Measurements from ENCODE around the gene NUBPL.
"Not testable (repeated sequence)": the region's sequence is repeated elsewhere in the genome, so short reads cannot be mapped to it uniquely, and the experiment has no call there.

Gene NUBPL

DNA sequence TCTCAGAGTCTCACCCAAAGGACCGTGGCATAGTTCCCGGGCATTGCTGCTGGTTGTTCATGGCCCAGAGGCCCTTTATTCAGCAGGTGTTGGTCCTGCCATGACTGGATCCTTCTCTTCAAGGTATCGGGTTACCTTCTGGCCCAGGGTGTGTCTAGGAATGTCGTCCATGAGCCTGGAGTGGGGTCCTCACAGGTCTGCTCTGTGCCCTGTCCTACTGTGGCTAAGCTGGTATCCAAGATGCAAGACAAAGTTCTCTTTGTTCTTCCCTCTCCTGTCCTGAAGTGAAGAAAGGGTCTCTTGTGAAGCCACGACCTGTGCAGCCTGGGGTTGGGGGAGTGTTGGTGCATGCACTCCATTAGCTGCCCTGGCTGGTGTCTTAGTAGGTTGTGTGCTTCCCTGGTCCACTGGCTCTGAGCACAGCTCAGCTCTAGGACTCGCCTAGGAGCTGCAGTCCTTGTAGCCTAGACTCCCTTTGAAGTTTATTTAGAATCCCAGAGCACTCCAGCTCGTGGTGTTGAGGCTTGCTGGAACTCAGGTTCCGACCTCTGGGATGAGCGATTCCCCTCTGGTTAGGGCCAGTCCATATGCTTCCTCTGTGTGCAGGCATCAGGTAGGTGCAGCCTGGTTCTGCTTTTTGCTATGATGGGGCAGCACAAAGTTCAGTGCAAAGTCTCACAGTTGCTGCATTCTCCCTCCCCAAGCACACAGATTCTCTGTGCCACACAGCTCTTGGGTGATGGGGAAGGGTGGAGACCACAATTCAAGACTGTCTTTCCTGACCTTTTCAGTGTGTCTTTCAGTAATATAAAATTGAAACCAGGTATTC is 117.4 kb downstream of the NUBPL start:
- DNase-seq: no peak

- DNase-seq: no peak
These were observed 121.6 kb downstream of the NUBPL start for GRCh38 chr14:31682768-31683167.

GRCh38 chr14:31687726-31688125 is 126.5 kb downstream of the NUBPL start:
- no peak for DNase-seq

GRCh38 chr14:31690056-31690455 is 128.9 kb downstream of the NUBPL start:
- no peak for DNase-seq

DNA sequence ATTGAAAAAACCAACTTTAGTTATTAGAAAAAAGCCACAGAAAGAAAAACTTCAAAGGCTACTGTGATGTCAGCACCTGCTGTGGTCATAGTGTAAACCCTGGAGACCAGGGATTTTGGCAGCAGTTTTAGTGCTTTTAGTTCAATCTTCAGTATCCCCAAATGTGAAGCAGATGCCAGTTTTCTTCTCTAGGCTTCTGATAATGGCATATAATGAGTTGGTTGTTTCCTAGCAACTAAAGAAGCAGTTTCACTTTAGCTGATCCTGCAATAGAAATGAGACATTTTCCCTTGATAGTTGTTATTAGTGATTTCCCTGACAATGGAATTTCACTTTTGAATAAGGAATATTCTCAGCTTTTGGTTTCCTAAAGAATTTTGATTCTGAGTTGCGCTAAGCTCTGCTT is 131.2 kb downstream of the NUBPL start:
- no peak for DNase-seq

DNA sequence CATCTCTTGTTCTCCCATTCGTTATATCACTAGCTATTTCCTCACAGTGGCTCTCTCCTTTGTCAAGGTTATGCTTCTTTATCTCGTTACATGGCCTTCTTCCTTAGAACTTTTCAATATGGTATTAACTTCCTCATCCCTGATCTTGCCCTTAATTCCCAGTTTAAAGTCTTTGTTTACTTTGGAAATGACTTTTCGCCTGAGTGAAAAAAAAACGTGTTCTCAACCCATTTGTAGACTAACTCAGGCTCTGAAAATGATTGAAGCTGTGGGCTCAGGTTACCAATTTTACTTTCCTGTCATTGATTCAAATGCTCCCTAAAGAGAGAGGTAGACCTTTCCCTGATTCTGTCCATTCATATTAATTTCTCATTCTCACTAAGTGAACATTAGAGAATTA is 135.2 kb downstream of the NUBPL start:
- no peak for DNase-seq

DNA sequence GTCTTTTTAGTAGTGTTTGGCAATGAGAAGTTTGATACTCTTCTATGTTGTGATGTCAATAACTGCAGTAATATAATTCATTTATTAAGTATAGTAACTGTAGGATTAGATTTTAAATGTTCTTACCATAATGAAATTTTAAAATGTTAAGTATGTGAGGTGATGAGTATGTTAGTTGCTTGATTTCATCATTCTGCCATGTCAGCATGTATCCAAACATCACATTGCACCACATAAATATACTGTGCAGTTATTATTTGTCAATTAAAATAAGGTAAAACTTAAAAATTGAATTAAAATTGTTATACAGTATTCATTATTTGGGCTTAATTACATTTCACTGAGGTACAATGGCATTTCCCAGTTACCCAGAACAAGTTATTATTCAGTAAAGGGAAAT is 138.6 kb downstream of the NUBPL start:
- DNase-seq: no peak

- DNase-seq: no peak
These were observed 139.3 kb downstream of the NUBPL start for GRCh38 chr14:31700282-31701074.

GRCh38 chr14:31702130-31702529 is 140.9 kb downstream of the NUBPL start:
- DNase-seq: no peak

GRCh38 chr14:31703056-31703455 is 141.9 kb downstream of the NUBPL start:
- DNase-seq: no peak

GRCh38 chr14:31705731-31706130 is 144.5 kb downstream of the NUBPL start:
- DNase-seq: no peak

- not testable (repeated sequence) for DNase-seq
These were observed 147.5 kb downstream of the NUBPL start for GRCh38 chr14:31708661-31709060.

- DNase-seq: no peak
These were observed 151.3 kb downstream of the NUBPL start for GRCh38 chr14:31712244-31713127.

DNA sequence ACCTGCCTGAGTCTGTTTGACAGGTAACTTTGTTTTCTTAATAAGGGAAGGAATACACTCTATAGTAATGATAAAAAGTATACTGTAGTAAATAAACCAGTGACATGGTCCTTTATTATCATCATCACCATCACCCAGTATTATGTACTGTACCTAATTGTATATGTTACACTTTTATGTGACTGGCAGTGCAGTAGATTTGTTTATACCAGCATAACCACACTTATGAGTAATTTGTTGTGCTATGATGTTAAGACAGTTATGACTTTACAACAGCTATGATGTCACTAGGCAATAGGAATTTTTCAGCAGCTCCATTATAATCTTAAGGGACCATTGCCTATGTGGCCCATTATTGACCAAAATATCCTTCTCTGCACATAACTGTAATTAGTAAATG is 155.0 kb downstream of the NUBPL start:
- no peak for DNase-seq

DNA sequence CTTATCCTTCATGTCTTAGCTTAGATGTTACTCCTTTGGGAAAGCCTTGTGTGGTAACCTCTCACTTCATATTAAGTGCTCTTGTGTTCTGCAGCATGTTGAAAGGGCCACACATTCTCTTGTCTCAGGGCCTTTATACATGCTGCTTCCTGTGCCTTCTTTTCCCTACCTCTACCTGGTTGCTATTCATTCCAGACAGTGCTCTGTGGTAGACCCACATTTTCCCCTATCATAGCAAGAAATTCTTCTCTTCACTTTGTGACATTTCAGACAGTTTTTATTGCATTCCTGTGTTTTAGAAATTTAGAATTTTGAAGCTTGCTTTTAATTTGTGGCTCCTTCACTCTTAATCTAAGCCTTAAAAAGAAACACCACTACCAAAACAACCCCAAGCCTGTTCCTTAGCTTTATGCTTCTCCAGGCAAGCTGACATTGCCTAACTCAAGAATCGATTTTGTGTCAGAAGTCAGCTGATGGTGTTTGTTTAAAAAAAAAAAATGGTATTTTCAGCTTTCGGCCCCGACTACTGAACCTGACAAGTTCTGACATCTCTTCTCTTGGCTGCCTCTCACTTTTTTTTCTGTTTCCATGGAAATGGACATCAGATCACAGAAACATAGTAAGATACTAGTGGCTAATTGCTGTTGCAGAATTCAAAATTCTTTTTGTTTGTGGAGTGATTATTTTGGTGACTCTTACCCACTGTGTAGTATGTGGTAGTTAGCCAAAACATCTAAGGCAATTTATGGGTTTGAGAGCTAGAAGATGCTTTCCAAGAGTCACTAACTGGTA is 156.3 kb downstream of the NUBPL start:
- no peak for DNase-seq

DNA sequence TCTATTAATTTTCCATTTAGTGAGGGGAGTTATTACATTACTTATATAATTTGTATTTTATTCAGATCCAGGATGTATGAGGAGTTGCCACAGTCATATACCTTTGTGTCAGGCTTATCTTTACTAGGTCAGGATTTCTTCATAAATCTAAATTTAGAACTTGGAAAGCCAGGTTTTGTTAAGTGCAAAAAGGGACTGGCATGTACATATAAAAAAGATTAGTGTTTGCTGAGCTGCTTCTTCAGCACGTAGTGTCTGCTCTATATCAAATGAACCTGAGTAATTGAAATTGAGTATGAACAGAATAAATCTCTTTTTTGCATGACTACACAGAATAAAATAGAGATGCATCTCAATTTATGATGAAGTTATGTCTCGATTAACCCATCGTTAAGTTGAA is 157.4 kb downstream of the NUBPL start:
- no peak for DNase-seq

- DNase-seq: no peak
These were observed 157.8 kb downstream of the NUBPL start for GRCh38 chr14:31718985-31719384.

DNA sequence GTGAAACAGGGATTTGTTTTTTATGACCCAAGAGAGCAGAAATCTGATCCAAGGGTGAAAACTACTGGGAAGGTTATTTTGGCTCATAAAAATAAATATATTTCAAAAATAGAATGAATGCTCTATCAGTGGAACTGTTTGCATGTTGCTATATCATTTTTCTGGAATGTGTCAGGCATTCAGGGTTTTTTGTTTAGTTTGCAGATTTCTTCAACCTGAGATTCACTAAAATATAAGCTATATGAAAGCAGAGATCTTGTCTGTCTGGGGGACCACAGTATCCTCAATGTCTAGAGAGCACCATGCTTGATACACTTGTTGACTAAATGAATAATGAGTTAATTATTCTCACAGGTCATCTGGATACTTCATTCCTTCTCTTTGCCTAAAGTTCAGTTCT is 165.1 kb downstream of the NUBPL start:
- DNase-seq: no peak

- DNase-seq: no peak
These were observed 166.6 kb downstream of the NUBPL start for GRCh38 chr14:31727797-31728196.

GRCh38 chr14:31740688-31741087 is 179.5 kb downstream of the NUBPL start:
- DNase-seq: no peak

GRCh38 chr14:31745741-31746140 is 184.5 kb downstream of the NUBPL start:
- no peak for DNase-seq

GRCh38 chr14:31746326-31746725 is 185.1 kb downstream of the NUBPL start:
- no peak for DNase-seq
